GM18861 (cell line): ENCODE data around the gene KMT2B.

Experiments used
- ATAC-seq: cut with Tn5 transposase; IDR thresholded peaks from one replicate; pipeline ENCODE4 v1.9.1; 2021; ENCODE audit not compliant: unreplicated experiment

Gene KMT2B

DNA sequence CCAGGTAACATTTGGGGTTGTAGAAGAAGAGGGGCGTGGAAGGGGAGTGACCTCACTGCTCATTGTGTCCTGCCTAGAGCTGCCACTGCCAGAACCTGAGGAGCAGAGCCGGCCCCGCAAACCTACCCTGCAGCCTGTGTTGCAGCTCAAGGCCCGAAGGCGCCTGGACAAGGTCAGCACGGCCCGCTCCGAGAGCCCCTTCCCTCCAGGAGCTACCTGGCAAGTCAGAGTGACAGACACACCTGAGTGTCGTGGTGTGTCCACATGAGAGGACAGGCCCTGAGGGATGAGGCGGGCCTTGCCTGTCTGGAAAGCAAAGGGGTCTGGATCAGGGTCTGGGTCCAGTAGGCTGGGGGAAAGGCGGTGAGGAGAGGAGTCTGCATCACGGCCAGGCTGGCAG lies 6.8 kb downstream of the KMT2B start:
- no peak for ATAC-seq

DNA sequence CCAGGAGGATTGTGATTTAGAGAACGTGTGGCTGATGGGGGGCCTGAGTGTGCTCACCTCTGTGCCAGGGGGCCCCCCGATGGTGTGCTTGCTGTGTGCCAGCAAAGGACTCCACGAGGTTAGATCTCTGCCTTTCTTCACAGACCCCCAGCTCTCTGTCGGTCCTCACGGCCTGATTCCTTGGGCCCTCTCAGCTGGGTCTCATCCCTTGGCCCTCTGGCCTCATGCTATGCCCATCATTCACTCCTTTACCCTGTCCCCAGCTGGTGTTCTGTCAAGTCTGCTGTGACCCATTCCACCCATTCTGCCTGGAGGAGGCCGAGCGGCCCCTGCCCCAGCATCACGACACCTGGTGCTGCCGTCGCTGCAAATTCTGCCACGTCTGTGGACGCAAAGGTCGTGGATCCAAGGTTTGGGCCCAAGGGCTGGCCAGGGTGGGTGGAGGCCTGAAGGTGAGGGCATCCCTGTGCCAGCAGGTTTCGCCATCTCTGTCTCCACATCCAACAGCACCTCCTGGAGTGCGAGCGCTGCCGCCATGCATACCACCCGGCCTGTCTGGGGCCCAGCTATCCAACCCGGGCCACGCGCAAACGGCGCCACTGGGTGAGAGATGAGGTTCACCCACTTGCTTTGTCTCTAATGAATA lies 7.5 kb downstream of the KMT2B start:
- ATAC-seq, result no peak

GRCh38 chr19:35727053-35727955 lies 9.5 kb downstream of the KMT2B start:
- ATAC-seq, result no peak

GRCh38 chr19:35727956-35728706 lies 10.3 kb downstream of the KMT2B start:
- ATAC-seq, result no peak

DNA sequence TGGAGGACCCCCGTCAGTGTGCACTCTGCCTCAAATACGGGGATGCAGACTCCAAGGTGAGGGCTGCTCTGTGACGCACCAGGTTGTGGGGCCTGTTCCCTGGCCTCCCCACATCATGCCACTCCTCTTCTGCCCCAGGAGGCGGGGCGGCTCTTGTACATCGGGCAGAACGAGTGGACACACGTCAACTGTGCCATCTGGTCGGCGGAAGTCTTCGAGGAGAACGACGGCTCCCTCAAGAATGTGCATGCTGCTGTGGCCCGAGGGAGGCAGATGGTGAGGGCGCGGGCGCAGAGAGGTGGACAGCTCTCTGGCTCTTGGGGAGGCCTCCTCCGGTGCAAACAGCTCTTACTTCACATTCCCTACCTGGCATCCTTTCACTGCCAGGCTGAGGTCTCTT lies 11.2 kb downstream of the KMT2B start:
- no peak for ATAC-seq

GRCh38 chr19:35729763-35730162 lies 12.0 kb downstream of the KMT2B start:
- no peak for ATAC-seq

DNA sequence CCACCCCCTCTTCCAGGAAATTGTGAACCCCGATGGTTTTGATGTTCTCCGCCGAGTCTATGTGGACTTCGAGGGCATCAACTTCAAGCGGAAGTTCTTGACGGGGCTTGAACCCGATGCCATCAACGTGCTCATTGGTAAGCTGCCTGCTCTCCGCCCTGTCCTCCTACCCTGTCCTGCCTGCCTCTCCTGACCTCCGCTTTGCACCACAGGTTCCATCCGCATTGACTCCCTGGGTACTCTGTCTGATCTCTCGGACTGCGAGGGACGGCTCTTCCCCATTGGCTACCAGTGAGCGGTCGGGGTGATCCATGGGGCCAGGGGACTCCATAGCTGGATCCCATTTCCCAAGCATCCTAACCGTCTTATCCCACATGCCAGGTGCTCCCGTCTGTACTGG lies 12.5 kb downstream of the KMT2B start:
- no peak for ATAC-seq

GRCh38 chr19:35731353-35731752 lies 13.6 kb downstream of the KMT2B start:
- ATAC-seq, result no peak

- ATAC-seq, result no peak
Measured at GRCh38 chr19:35731779-35732405, 14.1 kb downstream of the KMT2B start.

- no peak for ATAC-seq
Measured at GRCh38 chr19:35732540-35733179, 14.9 kb downstream of the KMT2B start.

- ATAC-seq, result no peak
Measured at GRCh38 chr19:35733180-35734125, 15.7 kb downstream of the KMT2B start.

DNA sequence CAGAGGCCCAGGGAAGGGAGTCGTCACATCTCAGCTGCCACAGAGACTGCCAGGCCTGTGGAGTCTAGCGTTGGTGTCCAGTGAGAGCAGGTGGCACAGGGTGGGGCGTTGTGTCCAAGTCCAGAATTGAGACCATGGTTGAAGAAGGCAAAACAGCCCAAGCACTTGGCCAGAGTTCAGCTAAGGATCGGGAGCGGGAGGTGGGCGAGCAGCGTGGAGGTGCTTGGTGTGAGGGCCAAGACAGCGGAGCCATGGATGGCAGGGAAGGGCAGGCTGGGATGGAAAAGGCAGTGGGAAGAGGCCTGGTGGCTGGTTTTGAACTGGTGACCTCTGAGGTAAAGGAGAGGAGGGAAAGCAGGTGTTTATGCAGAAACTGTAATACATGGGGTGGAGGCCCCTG lies 16.5 kb downstream of the KMT2B start:
- no peak for ATAC-seq

GRCh38 chr19:35734889-35735288 lies 17.1 kb downstream of the KMT2B start:
- no peak for ATAC-seq

DNA sequence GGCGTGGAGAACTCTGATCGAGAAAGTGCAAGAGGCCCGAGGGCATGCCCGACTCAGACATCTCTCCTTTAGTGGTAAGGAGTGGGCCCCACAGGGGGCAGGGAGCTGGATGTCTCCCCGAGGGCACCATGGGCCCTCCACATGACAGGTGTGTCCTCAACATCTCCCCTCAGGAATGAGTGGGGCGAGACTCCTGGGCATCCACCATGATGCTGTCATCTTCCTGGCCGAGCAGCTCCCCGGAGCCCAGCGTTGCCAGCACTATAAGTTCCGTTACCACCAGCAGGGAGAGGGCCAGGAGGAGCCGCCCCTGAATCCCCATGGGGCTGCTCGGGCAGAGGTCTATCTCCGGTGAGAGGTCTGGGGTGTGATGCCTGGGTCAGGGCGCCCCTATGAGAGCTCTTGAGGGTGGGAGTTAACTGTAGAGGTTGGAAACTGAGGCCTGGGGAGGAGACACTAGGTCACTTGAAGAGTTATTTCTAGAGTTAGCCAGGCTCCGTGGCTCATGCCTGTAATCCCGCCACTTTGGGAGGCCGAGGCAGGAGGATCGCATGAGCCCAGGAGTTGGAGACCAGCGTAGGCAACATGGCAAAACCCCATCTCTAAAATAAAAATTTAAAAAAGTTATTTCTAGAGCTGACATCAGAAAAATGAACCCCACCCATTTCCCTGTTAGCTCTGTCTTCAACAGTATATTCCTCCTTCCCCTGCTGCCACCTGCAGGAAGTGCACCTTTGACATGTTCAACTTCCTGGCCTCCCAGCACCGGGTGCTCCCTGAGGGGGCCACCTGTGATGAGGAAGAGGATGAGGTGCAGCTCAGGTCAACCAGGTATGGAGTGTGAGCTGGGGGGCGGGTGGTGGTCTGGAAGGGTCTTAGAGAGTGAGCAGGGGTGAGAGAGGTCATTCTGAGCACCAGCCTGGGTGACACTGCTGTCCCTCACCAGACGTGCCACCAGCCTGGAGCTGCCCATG lies 19.4 kb downstream of the KMT2B start:
- no peak for ATAC-seq

GRCh38 chr19:35738021-35738886 lies 20.5 kb downstream of the KMT2B start:
- no peak for ATAC-seq

GRCh38 chr19:35738887-35739229 lies 21.1 kb downstream of the KMT2B start:
- ATAC-seq, result no peak

- ATAC-seq, result no peak
Measured at GRCh38 chr19:35739275-35740107, 21.7 kb downstream of the KMT2B start.
